ENCODE measurements around the gene PPFIA2.

PPFIA2 gene

DNA sequence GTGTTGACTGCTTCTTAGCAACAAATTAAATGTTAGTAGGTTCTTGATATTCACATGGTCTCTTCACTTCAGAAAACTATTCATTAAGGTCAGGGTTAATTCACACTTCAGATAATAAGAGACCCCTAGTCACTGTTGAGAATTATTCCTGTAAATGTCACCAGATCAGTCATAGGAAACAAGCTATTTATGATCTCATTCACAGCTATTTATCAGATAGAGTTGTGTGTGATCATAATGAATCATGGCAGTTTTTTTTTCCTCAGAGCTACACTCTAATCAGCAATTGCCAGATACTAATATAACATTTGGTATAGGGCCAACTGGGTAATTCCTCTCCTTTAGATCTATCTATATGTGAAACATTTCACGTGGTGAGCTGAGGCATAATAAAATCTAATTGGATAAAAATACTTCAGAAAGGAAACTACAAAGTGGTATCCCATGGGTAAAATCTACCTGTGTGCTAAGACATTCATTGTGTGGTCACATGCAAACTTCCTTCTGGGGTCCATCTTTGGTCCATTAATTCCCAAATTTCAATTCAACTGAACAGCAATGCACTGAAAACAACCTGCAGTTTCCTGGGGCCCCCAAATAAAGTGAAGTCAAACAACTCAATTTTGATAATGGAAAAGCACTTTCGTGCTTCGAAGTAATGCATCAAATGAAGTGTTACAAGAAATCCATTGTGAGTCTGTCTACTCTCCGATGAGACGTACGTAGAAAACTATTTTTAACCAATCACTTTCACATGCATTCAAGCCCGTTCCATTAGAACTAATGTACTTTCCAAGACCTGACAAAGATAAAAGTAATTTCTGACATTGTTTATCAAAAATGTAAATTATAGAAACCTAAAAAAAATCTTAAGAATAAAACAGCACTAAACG, 484.3 kb downstream of the PPFIA2 start:
- H3K9me3 Mint-ChIP-seq, result no peaks in the 10 kb centered on the region
- peaks cover 7% of the 10 kb centered on the region for H3K27me3 Mint-ChIP-seq (ENCODE audit: low read depth, poor library complexity)
- no peak overlapping the region for H3K4me3 Mint-ChIP-seq
- H3K27ac Mint-ChIP-seq, result no peak overlapping the region
- DNase-seq, result no peak
- no peaks in the 10 kb centered on the region for H3K4me1 Mint-ChIP-seq
- H3K36me3 Mint-ChIP-seq (ENCODE audit: low read depth), result no peaks in the 10 kb centered on the region
- TF ChIP-seq CTCF (IDR thresholded peaks at IDR 0.05), result no peak

DNA sequence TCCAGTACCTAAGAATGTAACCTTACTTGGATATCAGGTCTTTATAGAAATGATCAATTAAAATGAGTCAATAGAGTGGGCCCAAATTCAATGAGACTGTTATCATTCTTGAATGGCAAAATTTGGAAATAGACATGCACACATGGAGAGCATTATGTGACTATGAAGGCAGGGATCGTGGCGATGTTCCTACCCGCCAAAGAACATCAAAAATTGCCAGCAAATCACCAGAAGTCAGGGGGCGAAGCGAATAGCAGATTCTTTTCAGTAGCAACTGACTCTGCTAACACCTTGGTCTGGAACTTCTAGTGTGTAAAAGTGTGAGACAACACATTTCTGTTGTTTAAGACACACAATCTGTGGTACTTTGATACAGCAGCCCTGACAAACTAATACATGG, 488.8 kb downstream of the PPFIA2 start:
- Mint-ChIP-seq H3K4me1 (no peaks in the 10 kb centered on the region), H3K36me3 (ENCODE audit: low read depth) (no peaks in the 10 kb centered on the region)

GRCh38 chr12:81263072-81263471, 496.1 kb downstream of the PPFIA2 start:
- H3K9me3 Mint-ChIP-seq, result no peaks in the 10 kb centered on the region
- H3K4me1 Mint-ChIP-seq, result peaks cover 5% of the 10 kb centered on the region
- H3K27ac Mint-ChIP-seq, result no peak overlapping the region
- H3K36me3 Mint-ChIP-seq (ENCODE audit: low read depth), result no peaks in the 10 kb centered on the region
- no peak overlapping the region for H3K4me3 Mint-ChIP-seq
- no peak for TF ChIP-seq CTCF (IDR thresholded peaks at IDR 0.05)
- DNase-seq, result no peak
- no peaks in the 10 kb centered on the region for H3K27me3 Mint-ChIP-seq (ENCODE audit: low read depth, poor library complexity)

More for the DNA sequence above, 488.8 kb downstream of the PPFIA2 start:
- H3K9me3 Mint-ChIP-seq, result no peaks in the 10 kb centered on the region
- DNase-seq, result no peak
- no peak for TF ChIP-seq CTCF (IDR thresholded peaks at IDR 0.05)
- H3K27ac Mint-ChIP-seq, result no peak overlapping the region
- no peak overlapping the region for H3K4me3 Mint-ChIP-seq
- no peaks in the 10 kb centered on the region for H3K27me3 Mint-ChIP-seq (ENCODE audit: low read depth, poor library complexity)

- H3K4me3 Mint-ChIP-seq, result no peak overlapping the region
- H3K9me3 Mint-ChIP-seq, result no peaks in the 10 kb centered on the region
- H3K27me3 Mint-ChIP-seq (ENCODE audit: low read depth, poor library complexity), result no peaks in the 10 kb centered on the region
- H3K27ac Mint-ChIP-seq, result no peak overlapping the region
- TF ChIP-seq CTCF (IDR thresholded peaks at IDR 0.05), result no peak
- no peak for DNase-seq
- H3K4me1 Mint-ChIP-seq, result peaks cover 15% of the 10 kb centered on the region
- H3K36me3 Mint-ChIP-seq (ENCODE audit: low read depth), result no peaks in the 10 kb centered on the region
These were observed 497.5 kb downstream of the PPFIA2 start for GRCh38 chr12:81261508-81262207.

DNA sequence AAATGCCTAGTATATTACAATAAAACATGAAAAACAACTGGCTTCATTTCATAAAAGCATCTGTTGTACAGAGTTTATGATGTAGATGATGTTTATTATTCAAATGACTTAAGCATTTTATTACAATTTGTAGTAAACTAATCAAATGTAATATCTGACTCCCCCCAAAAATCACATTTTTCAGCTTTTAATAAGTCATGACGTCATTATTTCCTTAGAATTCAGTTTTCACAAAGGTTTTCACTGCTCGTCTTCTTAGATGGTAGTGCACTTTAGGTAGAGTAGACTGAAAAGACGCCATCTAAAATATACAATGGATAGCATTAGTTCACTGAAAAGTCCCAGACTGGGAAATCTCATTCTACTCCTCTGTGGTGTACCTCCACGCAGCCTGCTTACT, 499.8 kb downstream of the PPFIA2 start:
- Mint-ChIP-seq H3K27me3 (ENCODE audit: low read depth, poor library complexity) (no peaks in the 10 kb centered on the region), H3K9me3 (no peaks in the 10 kb centered on the region), H3K36me3 (ENCODE audit: low read depth) (peaks cover 16% of the 10 kb centered on the region), H3K4me3 (no peak overlapping the region), H3K27ac (no peak overlapping the region), H3K4me1 (peaks cover 27% of the 10 kb centered on the region)
- DNase-seq, result no peak
- no peak for TF ChIP-seq CTCF (IDR thresholded peaks at IDR 0.05)

Data from nephron progenitor cell (in vitro differentiated cells).